GM10248 (cell line): Measurements from ENCODE around the gene IL17C.

Source experiments
- CTCF ChIA-PET: fragments of 300-600 bp; sonication (Branson Sonifier 250); formaldehyde crosslinking; extraction: SDS; loops from one replicate; lab custom pipeline; 2021; ENCODE audit warnings: antibody characterized with exemption; lab: Yijun Ruan, JAX
- POLR2A ChIA-PET: fragments of 350-650 bp; sonication (Branson Sonifier 250); formaldehyde crosslinking; extraction: SDS; loops from one replicate; lab custom pipeline; 2020; ENCODE audit warnings: antibody characterized with exemption; lab: Yijun Ruan, JAX
- DNase-seq: peaks from one replicate; pipeline ENCODE4 v3.0.0; 2012; ENCODE audit errors: extremely low spot score
- TF ChIP-seq, protein P1 (sequence below): IDR thresholded peaks from 2 replicates; pipeline ENCODE4 v1.5.1; 2012; ENCODE audit warnings: mild to moderate bottlenecking, low read depth; ENCODE audit errors: extremely low read depth, missing control alignments, control extremely low read depth

The IL17C gene

DNA sequence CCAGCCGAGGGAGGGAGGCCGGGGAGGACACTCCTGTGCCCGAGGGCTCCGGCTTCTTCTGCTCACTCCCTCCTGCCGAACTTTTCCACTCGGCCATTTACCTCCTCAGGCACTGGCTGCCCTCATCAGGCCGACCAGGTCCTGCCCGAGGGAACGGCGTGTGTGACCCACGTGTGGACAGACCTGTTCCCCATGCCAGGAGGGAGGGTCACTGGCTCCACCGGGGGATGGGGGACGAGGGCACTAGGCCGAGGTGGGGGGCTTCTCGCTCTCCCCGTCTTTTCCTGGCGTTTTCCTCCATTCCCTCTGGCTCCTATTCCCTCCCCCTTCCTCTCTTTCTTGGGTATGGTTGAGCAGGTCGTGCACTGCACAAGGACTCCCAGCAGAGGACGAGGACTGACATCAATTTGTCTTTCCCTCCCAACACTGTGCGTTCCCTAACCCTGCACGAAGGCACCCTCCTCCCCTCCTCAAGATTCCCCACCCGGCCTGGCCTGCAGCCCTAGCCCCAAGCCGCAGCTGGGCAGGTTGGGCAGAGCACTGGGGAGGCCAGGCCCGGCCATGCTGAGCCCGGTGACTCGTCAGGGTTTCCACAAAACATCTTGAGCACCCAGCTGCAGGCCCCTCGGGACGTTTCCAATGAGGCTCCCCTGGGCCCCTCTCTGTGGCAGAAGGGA is 3.2 kb upstream of the IL17C start:
- CTCF ChIA-PET = no interaction called here
- POLR2A ChIA-PET = no interaction called here
- TF ChIP-seq, protein P1, sequence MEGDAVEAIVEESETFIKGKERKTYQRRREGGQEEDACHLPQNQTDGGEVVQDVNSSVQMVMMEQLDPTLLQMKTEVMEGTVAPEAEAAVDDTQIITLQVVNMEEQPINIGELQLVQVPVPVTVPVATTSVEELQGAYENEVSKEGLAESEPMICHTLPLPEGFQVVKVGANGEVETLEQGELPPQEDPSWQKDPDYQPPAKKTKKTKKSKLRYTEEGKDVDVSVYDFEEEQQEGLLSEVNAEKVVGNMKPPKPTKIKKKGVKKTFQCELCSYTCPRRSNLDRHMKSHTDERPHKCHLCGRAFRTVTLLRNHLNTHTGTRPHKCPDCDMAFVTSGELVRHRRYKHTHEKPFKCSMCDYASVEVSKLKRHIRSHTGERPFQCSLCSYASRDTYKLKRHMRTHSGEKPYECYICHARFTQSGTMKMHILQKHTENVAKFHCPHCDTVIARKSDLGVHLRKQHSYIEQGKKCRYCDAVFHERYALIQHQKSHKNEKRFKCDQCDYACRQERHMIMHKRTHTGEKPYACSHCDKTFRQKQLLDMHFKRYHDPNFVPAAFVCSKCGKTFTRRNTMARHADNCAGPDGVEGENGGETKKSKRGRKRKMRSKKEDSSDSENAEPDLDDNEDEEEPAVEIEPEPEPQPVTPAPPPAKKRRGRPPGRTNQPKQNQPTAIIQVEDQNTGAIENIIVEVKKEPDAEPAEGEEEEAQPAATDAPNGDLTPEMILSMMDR = peak; percentile 0

DNA sequence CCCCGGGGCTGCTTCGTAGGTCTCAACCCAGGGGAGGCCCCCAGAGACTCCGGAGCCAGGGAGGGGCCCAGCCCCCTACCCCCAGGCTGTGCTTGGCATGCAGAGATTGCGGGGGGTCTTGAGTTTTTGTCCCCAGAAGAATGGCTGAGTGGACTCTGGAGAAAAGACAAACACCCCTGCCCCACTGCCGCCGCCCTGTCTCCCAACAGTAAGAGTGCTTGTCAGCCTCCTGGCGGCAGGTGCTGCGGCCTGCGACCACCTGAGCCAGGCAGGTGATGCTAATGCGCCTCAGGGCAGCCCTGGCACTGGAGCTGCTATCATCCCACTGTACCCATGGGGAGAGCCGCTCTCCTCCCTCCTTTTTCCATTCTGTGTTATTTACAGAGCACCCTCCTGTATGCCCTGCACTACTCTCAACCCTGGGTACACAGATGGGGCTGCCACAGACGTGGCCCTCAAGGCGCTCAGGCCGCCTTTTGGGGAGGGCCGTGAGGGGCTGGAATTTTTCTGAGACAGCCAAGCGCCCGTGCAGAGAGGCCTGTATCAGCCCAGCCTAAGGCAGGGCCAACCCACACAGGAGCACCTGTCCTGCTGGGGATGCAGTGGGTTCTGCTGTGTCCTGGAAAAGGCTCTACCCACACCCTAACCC is 2.6 kb upstream of the IL17C start:
- ChIA-PET CTCF (no interaction called here), POLR2A (no interaction called here)
- no peak for DNase-seq
- TF ChIP-seq, protein P1 = no peak

More for the DNA sequence above, 3.2 kb upstream of the IL17C start:
- no peak for DNase-seq

DNA sequence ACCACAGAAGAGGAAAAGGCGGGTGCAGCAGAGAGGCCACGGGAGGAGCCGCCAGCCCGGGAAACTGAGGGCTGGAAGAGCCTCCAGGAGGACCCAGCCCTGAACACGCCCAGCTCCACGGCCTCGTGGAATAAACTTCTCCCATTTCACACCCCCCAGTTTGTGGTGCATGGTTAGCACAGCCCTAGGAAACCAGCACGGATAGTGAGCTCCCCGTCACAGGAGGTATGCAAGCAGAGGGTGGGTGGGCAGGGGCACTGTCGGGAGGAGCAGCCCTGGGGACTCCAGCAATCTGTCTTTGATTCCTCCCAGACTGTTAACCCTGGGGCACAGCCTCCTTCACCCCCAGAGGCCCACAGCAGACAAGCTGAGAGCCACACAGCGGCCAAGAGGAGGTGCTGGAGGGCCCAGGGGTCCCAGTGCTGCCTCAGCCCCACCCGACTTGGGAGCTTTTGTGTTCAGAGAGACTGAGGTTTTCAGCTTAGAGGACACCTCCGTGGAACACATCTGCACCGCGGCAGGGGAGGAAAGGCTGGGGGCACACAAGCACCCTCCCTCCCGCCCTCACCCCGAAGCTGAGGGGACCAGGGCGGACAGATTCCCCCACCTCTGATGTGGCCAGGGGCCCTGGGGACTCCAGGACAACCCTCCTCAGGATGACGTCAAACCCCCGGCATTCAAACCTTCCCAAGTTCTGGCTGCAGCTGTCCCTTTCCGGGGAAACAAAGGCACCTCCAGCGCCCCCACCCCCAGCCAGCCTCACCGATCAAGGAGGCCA is 1.7 kb upstream of the IL17C start:
- DNase-seq = no peak
- TF ChIP-seq, protein P1 = no peak
- ChIA-PET CTCF (interaction anchor here (0.9 to 1.7 kb wide), 3 partner anchors 10 to 101 kb away, joined by 3 to 4 read pairs (median 4); no protein-coding TSS in a partner anchor), POLR2A (interaction anchor here (0.6 kb wide), 1 partner anchor 37 kb away, joined by 4 read pairs; no protein-coding TSS in a partner anchor)

DNA sequence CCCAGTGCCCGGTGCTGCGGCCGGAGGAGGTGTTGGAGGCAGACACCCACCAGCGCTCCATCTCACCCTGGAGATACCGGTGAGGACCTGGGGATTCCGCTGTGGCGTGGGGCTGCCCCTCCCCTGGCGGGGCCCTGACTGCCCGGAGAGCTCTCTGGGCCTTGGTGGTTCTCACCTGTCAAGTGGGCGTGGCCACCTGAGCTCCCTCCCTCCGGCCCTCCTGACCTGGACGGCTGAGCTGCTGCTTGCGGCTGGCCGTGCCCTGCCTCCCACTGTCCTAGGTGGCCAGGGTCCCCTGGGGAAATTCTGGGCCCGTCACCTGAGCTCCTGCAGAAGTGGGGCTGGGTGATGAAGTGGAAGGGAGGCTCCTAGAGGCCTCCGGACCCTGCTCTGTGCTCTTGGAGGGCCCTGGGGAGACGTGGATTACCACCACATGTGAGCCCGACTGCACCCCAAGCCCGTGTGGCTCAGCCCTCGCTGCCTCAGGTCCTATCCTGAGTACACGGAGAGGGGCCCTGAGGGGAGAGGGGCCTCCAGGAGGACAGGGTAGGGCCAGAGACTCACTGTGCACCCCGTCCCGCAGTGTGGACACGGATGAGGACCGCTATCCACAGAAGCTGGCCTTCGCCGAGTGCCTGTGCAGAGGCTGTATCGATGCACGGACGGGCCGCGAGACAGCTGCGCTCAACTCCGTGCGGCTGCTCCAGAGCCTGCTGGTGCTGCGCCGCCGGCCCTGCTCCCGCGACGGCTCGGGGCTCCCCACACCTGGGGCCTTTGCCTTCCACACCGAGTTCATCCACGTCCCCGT is 1.1 kb downstream of the IL17C start:
- ChIA-PET CTCF (interaction anchor here (1.2 to 1.8 kb wide), 4 partner anchors 10 to 98 kb away, joined by 3 to 7 read pairs (median 4); no protein-coding TSS in a partner anchor), POLR2A (interaction anchor here (1.6 kb wide), 1 partner anchor 23 kb away, joined by 4 read pairs; the partner anchor contains the start of gene MVD)
- no peak for DNase-seq
- TF ChIP-seq, protein P1 = no peak

DNA sequence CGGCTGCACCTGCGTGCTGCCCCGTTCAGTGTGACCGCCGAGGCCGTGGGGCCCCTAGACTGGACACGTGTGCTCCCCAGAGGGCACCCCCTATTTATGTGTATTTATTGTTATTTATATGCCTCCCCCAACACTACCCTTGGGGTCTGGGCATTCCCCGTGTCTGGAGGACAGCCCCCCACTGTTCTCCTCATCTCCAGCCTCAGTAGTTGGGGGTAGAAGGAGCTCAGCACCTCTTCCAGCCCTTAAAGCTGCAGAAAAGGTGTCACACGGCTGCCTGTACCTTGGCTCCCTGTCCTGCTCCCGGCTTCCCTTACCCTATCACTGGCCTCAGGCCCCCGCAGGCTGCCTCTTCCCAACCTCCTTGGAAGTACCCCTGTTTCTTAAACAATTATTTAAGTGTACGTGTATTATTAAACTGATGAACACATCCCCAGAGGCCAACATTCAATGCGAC is 1.7 kb downstream of the IL17C start:
- ChIA-PET CTCF (interaction anchor here (1.2 to 1.8 kb wide), 3 partner anchors 10 to 97 kb away, joined by 4 to 7 read pairs (median 4); no protein-coding TSS in a partner anchor), POLR2A (interaction anchor here (0.6 to 1.6 kb wide), 2 partner anchors 9 to 23 kb away, joined by 3 to 4 read pairs; partner anchors contain the start of gene MVD)
- TF ChIP-seq, protein P1 = no peak
- no peak for DNase-seq
